ENCODE results near the gene PRUNE2. TPM values are rescaled to one million over a fixed set of nuclear protein-coding genes. Genes with fewer than 3 reads are reported as not detected.

PRUNE2 gene
- total RNA-seq, 2 experiments from 2014 or later = not detected

GRCh38 chr9:76626980-76627379 is 278.9 kb downstream of the PRUNE2 start:
- Mint-ChIP-seq H3K4me3 (no peak overlapping the region), H3K27ac (no peak overlapping the region), H3K27me3 (no peaks in the 10 kb centered on the region), H3K9me3 (no peaks in the 10 kb centered on the region), H3K4me1 (ENCODE audit: low read depth) (peaks cover 4% of the 10 kb centered on the region), H3K36me3 (ENCODE audit: low read depth) (no peaks in the 10 kb centered on the region)
- ATAC-seq (ENCODE audit: poor library complexity) = no peak
- H3K27ac ChIP-seq (ENCODE audit: low read depth in 1 of 2, low read length in 2 of 2) = no peak overlapping the region
- POLR2A ChIA-PET = no interaction called here
- no peaks in the 10 kb centered on the region for H3K9me3 ChIP-seq (ENCODE audit: control insufficient read depth in 1 of 2, insufficient read depth in 1 of 2, low read length in 2 of 2)
- no peak overlapping the region for H3K4me3 ChIP-seq (ENCODE audit: low read length)
- H3K36me3 ChIP-seq (ENCODE audit: insufficient read depth, low read length) = no peaks in the 10 kb centered on the region
- intact Hi-C loops (cut with DNase I, micrococcal nuclease) = no loop called here
- CTCF ChIA-PET = no interaction called here
- no peaks in the 10 kb centered on the region for H3K27me3 ChIP-seq (ENCODE audit: control insufficient read depth in 1 of 2, insufficient read depth in 2 of 2, low read length in 2 of 2)
- DNase-seq = no peak
- TF ChIP-seq, protein P1, sequence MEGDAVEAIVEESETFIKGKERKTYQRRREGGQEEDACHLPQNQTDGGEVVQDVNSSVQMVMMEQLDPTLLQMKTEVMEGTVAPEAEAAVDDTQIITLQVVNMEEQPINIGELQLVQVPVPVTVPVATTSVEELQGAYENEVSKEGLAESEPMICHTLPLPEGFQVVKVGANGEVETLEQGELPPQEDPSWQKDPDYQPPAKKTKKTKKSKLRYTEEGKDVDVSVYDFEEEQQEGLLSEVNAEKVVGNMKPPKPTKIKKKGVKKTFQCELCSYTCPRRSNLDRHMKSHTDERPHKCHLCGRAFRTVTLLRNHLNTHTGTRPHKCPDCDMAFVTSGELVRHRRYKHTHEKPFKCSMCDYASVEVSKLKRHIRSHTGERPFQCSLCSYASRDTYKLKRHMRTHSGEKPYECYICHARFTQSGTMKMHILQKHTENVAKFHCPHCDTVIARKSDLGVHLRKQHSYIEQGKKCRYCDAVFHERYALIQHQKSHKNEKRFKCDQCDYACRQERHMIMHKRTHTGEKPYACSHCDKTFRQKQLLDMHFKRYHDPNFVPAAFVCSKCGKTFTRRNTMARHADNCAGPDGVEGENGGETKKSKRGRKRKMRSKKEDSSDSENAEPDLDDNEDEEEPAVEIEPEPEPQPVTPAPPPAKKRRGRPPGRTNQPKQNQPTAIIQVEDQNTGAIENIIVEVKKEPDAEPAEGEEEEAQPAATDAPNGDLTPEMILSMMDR (IDR thresholded peaks at IDR 0.05) = no peak
- no peaks in the 10 kb centered on the region for H3K4me1 ChIP-seq (ENCODE audit: insufficient read depth, low read length)

GRCh38 chr9:76626141-76626540 is 279.8 kb downstream of the PRUNE2 start:
- POLR2A ChIA-PET = no interaction called here

GRCh38 chr9:76624391-76625048 is 281.4 kb downstream of the PRUNE2 start:
- peaks cover 2% of the 10 kb centered on the region for H3K4me1 Mint-ChIP-seq (ENCODE audit: low read depth)
- TF ChIP-seq, protein P1 (IDR thresholded peaks at IDR 0.05) = no peak
- POLR2A ChIA-PET = no interaction called here
- no peak for DNase-seq
- H3K9me3 Mint-ChIP-seq = no peaks in the 10 kb centered on the region
- Histone ChIP-seq H3K27me3 (ENCODE audit: control insufficient read depth in 1 of 2, insufficient read depth in 2 of 2, low read length in 2 of 2) (no peaks in the 10 kb centered on the region), H3K9me3 (ENCODE audit: control insufficient read depth in 1 of 2, insufficient read depth in 1 of 2, low read length in 2 of 2) (no peaks in the 10 kb centered on the region), H3K36me3 (ENCODE audit: insufficient read depth, low read length) (no peaks in the 10 kb centered on the region), H3K4me3 (ENCODE audit: low read length) (no peak overlapping the region), H3K4me1 (ENCODE audit: insufficient read depth, low read length) (no peaks in the 10 kb centered on the region), H3K27ac (ENCODE audit: low read depth in 1 of 2, low read length in 2 of 2) (no peak overlapping the region)
- intact Hi-C loops (cut with DNase I, micrococcal nuclease) = no loop called here
- CTCF ChIA-PET = no interaction called here
- no peak overlapping the region for H3K4me3 Mint-ChIP-seq
- no peak for ATAC-seq (ENCODE audit: poor library complexity)
- no peaks in the 10 kb centered on the region for H3K36me3 Mint-ChIP-seq (ENCODE audit: low read depth)
- H3K27ac Mint-ChIP-seq = no peak overlapping the region
- peaks cover 7% of the 10 kb centered on the region for H3K27me3 Mint-ChIP-seq

More at GRCh38 chr9:76626141-76626540, 279.8 kb downstream of the PRUNE2 start:
- H3K36me3 ChIP-seq (ENCODE audit: insufficient read depth, low read length) = no peaks in the 10 kb centered on the region
- H3K4me3 ChIP-seq (ENCODE audit: low read length) = no peak overlapping the region
- ATAC-seq (ENCODE audit: poor library complexity) = no peak
- TF ChIP-seq, protein P1 (IDR thresholded peaks at IDR 0.05) = no peak
- Mint-ChIP-seq H3K27me3 (no peaks in the 10 kb centered on the region), H3K4me1 (ENCODE audit: low read depth) (peaks cover 4% of the 10 kb centered on the region), H3K27ac (no peak overlapping the region), H3K4me3 (no peak overlapping the region), H3K9me3 (no peaks in the 10 kb centered on the region), H3K36me3 (ENCODE audit: low read depth) (no peaks in the 10 kb centered on the region)
- no peaks in the 10 kb centered on the region for H3K27me3 ChIP-seq (ENCODE audit: control insufficient read depth in 1 of 2, insufficient read depth in 2 of 2, low read length in 2 of 2)
- H3K9me3 ChIP-seq (ENCODE audit: control insufficient read depth in 1 of 2, insufficient read depth in 1 of 2, low read length in 2 of 2) = no peaks in the 10 kb centered on the region
- CTCF ChIA-PET = no interaction called here
- DNase-seq = no peak
- H3K27ac ChIP-seq (ENCODE audit: low read depth in 1 of 2, low read length in 2 of 2) = no peak overlapping the region
- no peaks in the 10 kb centered on the region for H3K4me1 ChIP-seq (ENCODE audit: insufficient read depth, low read length)
- intact Hi-C loops (cut with DNase I, micrococcal nuclease) = no loop called here
